Sigmoid colon (tissue), 7 donors: ENCODE results near the gene FRMPD4. TPM values are rescaled to one million over a fixed set of nuclear protein-coding genes. Genes with fewer than 3 reads are reported as not detected.

ENCODE experiments used
- DNase-seq: peaks from one replicate; pipeline ENCODE4 v3.0.0-alpha.2; 2019
- H3K27ac ChIP-seq, 4 donors: fragments of 200-600 bp; sonication (generic); one replicate each; pipeline ENCODE4 v1.5.1; 2016 to 2019; ENCODE audit warnings: mild to moderate bottlenecking in 1 of 4
- H3K27me3 ChIP-seq, 3 donors: fragments of 200-600 bp; sonication (generic); one replicate each; pipeline ENCODE4 v1.5.1; 2019; ENCODE audit warnings: mild to moderate bottlenecking in 1 of 3
- H3K36me3 ChIP-seq, 4 donors: fragments of 200-600 bp; sonication (generic); one replicate each; pipeline ENCODE4 v1.5.1; 2016 to 2019
- H3K4me1 ChIP-seq, 4 donors: fragments of 200-600 bp; sonication (generic); one replicate each; pipeline ENCODE4 v1.5.1; 2017 to 2019
- H3K4me3 ChIP-seq, 4 donors: fragments of 200-600 bp; sonication (generic); one replicate each; pipeline ENCODE4 v1.5.1; 2017 to 2019; ENCODE audit warnings: mild to moderate bottlenecking in 2 of 4, moderate library complexity in 1 of 4
- H3K9me3 ChIP-seq, 4 donors: fragments of 200-600 bp in 3 of 4; sonication (generic) in 3 of 4; one replicate each; pipeline versions ENCODE4 v1.5.1 to v1.6.1; 2013 to 2019
- EP300 ChIP-seq, 4 donors: sonication (generic); formaldehyde crosslinking; IDR thresholded peaks; one replicate each; pipeline ENCODE4 v1.6.1; 2017; ENCODE audit warnings: antibody characterized with exemption in 4 of 4
- POLR2A ChIP-seq, 2 donors: fragments of 450-650 bp; IDR thresholded peaks; one replicate each; pipeline ENCODE4 v1.6.1; 2016; ENCODE audit warnings: antibody characterized with exemption in 2 of 2, mild to moderate bottlenecking in 2 of 2, moderate library complexity in 2 of 2
- POLR2AphosphoS5 ChIP-seq, 4 donors: sonication (generic); formaldehyde crosslinking; IDR thresholded peaks; one replicate each; pipeline ENCODE4 v1.6.1; 2017; ENCODE audit warnings: antibody characterized with exemption in 4 of 4
- WGBS, 2 donors: extraction: QIAGEN DNeasy Blood & Tissue Kit; methylation state at CpG; one replicate each; pipeline ENCODE4 v1.1.7; 2013; 5-methylcytosine and 5-hydroxymethylcytosine counted together
- intact Hi-C: fragments of 100-400 bp; cut with DNase I; formaldehyde crosslinking; loops from one replicate; pipeline ENCODE4 v1.15.1; 2023
- polyA plus RNA-seq, 3 donors: library from polyadenylated mRNA; stranded (reverse); fragments of 200-250 nt; gene quantifications; one replicate each; pipeline ENCODE4 v1.2.3, GENCODE V29; 2013
- total RNA-seq, 4 donors: library from RNA; depleted of rRNA; stranded (reverse); fragments of >200 nt; gene quantifications; one replicate each; pipeline ENCODE4 v1.1.0, GENCODE V29; 2016
- TF ChIP-seq, protein P1 (sequence below), 4 experiments: fragments of 450-650 bp in 3 of 4; fragments of 200-600 bp in 1 of 4; IDR thresholded peaks; one replicate each; pipeline ENCODE4 v1.5.1; 2016 to 2019; ENCODE audit warnings: antibody characterized with exemption in 4 of 4, mild to moderate bottlenecking in 3 of 4, moderate library complexity in 2 of 4
- donor health status: healthy with polysubstance abuse.
- donor health status: Bipolar disorder and iron deficiency.
- donor health status: healthy.

FRMPD4 gene
- total and polyA plus RNA-seq, 7 donors, result 0.22 to 5.8 (median 2.9) TPM; not detected in 2

GRCh38 chrX:12548341-12548740 is 410.1 kb downstream of the FRMPD4 start:
- H3K36me3 ChIP-seq, result no peaks in the 10 kb centered on the region
- H3K4me1 ChIP-seq, result no peaks in the 10 kb centered on the region
- TF ChIP-seq POLR2AphosphoS5 (IDR thresholded peaks at IDR 0.05), result no peak
- TF ChIP-seq EP300 (IDR thresholded peaks at IDR 0.05), result no peak
- no peak for TF ChIP-seq POLR2A (IDR thresholded peaks at IDR 0.05)
- TF ChIP-seq, protein P1, sequence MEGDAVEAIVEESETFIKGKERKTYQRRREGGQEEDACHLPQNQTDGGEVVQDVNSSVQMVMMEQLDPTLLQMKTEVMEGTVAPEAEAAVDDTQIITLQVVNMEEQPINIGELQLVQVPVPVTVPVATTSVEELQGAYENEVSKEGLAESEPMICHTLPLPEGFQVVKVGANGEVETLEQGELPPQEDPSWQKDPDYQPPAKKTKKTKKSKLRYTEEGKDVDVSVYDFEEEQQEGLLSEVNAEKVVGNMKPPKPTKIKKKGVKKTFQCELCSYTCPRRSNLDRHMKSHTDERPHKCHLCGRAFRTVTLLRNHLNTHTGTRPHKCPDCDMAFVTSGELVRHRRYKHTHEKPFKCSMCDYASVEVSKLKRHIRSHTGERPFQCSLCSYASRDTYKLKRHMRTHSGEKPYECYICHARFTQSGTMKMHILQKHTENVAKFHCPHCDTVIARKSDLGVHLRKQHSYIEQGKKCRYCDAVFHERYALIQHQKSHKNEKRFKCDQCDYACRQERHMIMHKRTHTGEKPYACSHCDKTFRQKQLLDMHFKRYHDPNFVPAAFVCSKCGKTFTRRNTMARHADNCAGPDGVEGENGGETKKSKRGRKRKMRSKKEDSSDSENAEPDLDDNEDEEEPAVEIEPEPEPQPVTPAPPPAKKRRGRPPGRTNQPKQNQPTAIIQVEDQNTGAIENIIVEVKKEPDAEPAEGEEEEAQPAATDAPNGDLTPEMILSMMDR (IDR thresholded peaks at IDR 0.05), result no peak
- no peak for DNase-seq
- no peak overlapping the region for H3K27ac ChIP-seq
- H3K4me3 ChIP-seq, result no peak overlapping the region
- H3K9me3 ChIP-seq, result no peaks in the 10 kb centered on the region
- H3K27me3 ChIP-seq, result no peaks in the 10 kb centered on the region
- intact Hi-C loops, result no loop called here
- WGBS, 2 donors, result 42 to 82% methylated on average over 3 of the region's 3 CpGs

GRCh38 chrX:12548746-12549145 is 410.5 kb downstream of the FRMPD4 start:
- DNase-seq, result no peak
- WGBS, 2 donors, result 0 to 7% methylated on average over 1 of the region's 1 CpG
- no peaks in the 10 kb centered on the region for H3K27me3 ChIP-seq
- intact Hi-C loops, result no loop called here
- TF ChIP-seq EP300 (IDR thresholded peaks at IDR 0.05) (no peak), POLR2AphosphoS5 (IDR thresholded peaks at IDR 0.05) (no peak), POLR2A (IDR thresholded peaks at IDR 0.05) (no peak)
- H3K9me3 ChIP-seq, result no peaks in the 10 kb centered on the region
- no peak overlapping the region for H3K27ac ChIP-seq
- H3K36me3 ChIP-seq, result no peaks in the 10 kb centered on the region
- no peak overlapping the region for H3K4me3 ChIP-seq
- H3K4me1 ChIP-seq, result no peaks in the 10 kb centered on the region

DNA sequence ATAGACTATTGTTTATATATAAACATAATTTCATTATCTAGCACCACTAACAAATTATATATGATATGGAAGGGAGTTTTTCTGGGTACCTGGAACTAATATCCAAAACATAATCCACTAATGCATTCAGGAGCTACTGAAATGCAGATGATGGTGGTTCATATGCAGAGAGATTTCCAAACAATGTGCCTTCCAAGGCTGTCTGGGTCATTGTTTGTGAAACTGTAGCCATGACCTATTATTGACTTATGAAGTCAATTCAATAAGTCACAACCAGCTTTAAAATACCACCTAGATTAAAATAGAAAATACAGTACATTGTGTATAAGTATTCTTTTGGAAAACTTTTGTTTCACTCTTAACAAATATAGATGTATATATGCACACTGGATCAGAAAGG is 415.9 kb downstream of the FRMPD4 start:
- no peak overlapping the region for H3K4me3 ChIP-seq
- no peak for DNase-seq
- intact Hi-C loops, result no loop called here
- no peak overlapping the region for H3K27ac ChIP-seq
- no peak for TF ChIP-seq EP300 (IDR thresholded peaks at IDR 0.05)
- TF ChIP-seq, protein P1 (IDR thresholded peaks at IDR 0.05), result no peak
- TF ChIP-seq POLR2AphosphoS5 (IDR thresholded peaks at IDR 0.05), result no peak
- no peak for TF ChIP-seq POLR2A (IDR thresholded peaks at IDR 0.05)
- no peaks in the 10 kb centered on the region for H3K4me1 ChIP-seq
- no peaks in the 10 kb centered on the region for H3K36me3 ChIP-seq
- no peaks in the 10 kb centered on the region for H3K27me3 ChIP-seq
- H3K9me3 ChIP-seq, result no peaks in the 10 kb centered on the region

GRCh38 chrX:12563121-12563520 is 424.8 kb downstream of the FRMPD4 start:
- DNase-seq, result no peak
- Histone ChIP-seq H3K27me3 (no peaks in the 10 kb centered on the region), H3K36me3 (no peaks in the 10 kb centered on the region), H3K9me3 (no peaks in the 10 kb centered on the region), H3K27ac (no peak overlapping the region), H3K4me1 (no peaks in the 10 kb centered on the region), H3K4me3 (no peak overlapping the region)
- 52 to 62% methylated on average over 1 of the region's 1 CpG for WGBS, 2 donors
- intact Hi-C loops, result no loop called here
- TF ChIP-seq, protein P1 (IDR thresholded peaks at IDR 0.05), result no peak
- TF ChIP-seq POLR2AphosphoS5 (IDR thresholded peaks at IDR 0.05) (no peak), POLR2A (IDR thresholded peaks at IDR 0.05) (no peak), EP300 (IDR thresholded peaks at IDR 0.05) (no peak)

GRCh38 chrX:12564221-12564620 is 425.9 kb downstream of the FRMPD4 start:
- no peak overlapping the region for H3K27ac ChIP-seq
- H3K27me3 ChIP-seq, result no peaks in the 10 kb centered on the region
- H3K36me3 ChIP-seq, result no peaks in the 10 kb centered on the region
- intact Hi-C loops, result no loop called here
- 93 to 97% methylated on average over 2 of the region's 2 CpGs for WGBS, 2 donors
- no peak for DNase-seq
- no peak overlapping the region for H3K4me3 ChIP-seq
- H3K9me3 ChIP-seq, result no peaks in the 10 kb centered on the region
- no peaks in the 10 kb centered on the region for H3K4me1 ChIP-seq
- TF ChIP-seq, protein P1 (IDR thresholded peaks at IDR 0.05), result no peak
- no peak for TF ChIP-seq POLR2A (IDR thresholded peaks at IDR 0.05)
- no peak for TF ChIP-seq EP300 (IDR thresholded peaks at IDR 0.05)
- no peak for TF ChIP-seq POLR2AphosphoS5 (IDR thresholded peaks at IDR 0.05)
